CD4-positive, CD25-positive, alpha-beta regulatory T cell (primary cell): Measurements from ENCODE around the gene SRRM5. TPM values are rescaled to one million over a fixed set of nuclear protein-coding genes. Genes with fewer than 3 reads are reported as not detected.

Experiments
- ATAC-seq, 2 donors: fragments of 150-1000 bp; cut with Tn5 transposase; one replicate each; pipeline ENCODE4 v1.10.0; 2021; ENCODE audit warnings: low read depth in 2 of 2, moderate number of reproducible peaks in 2 of 2, moderate library complexity in 1 of 2
- DNase-seq, 3 donors: peaks; one replicate each; pipeline versions ENCODE4 v3.0.0 to v3.0.0-alpha.2; 2012 to 2022; ENCODE audit warnings: mixed read lengths in 1 of 3
- H3K27ac ChIP-seq: one replicate; pipeline ENCODE4 v1.7.0; 2013; ENCODE audit warnings: mild to moderate bottlenecking, low read length; ENCODE audit not compliant: insufficient read depth, poor library complexity, severe bottlenecking
- H3K27me3 ChIP-seq: one replicate; pipeline ENCODE4 v1.7.0; 2013; ENCODE audit warnings: low read length; ENCODE audit not compliant: control insufficient read depth, insufficient read depth
- H3K36me3 ChIP-seq: one replicate; pipeline ENCODE4 v1.7.0; 2013; ENCODE audit warnings: mild to moderate bottlenecking, low read length, moderate library complexity; ENCODE audit not compliant: control insufficient read depth, insufficient read depth
- H3K4me1 ChIP-seq: 2 replicates; pipeline ENCODE4 v1.7.0; 2013; ENCODE audit warnings: mild to moderate bottlenecking, low read length; ENCODE audit not compliant: insufficient read depth, control insufficient read depth, poor library complexity, severe bottlenecking
- H3K4me3 ChIP-seq: one replicate; pipeline ENCODE4 v1.7.0; 2013; ENCODE audit warnings: low read depth, mild to moderate bottlenecking, low read length, moderate library complexity
- H3K9me3 ChIP-seq, 2 experiments: 1 replicate in 1 of 2; 2 replicates in 1 of 2; pipeline ENCODE4 v1.7.0; 2013; ENCODE audit warnings: low read length in 2 of 2, mild to moderate bottlenecking in 1 of 2, moderate library complexity in 1 of 2; ENCODE audit not compliant: control insufficient read depth in 2 of 2
- H3K27ac Mint-ChIP-seq, 3 donors: one replicate each; pipeline ENCODE4 v1.8.0; 2020 to 2022; ENCODE audit warnings: mild to moderate bottlenecking in 3 of 3, mixed read lengths in 3 of 3, moderate library complexity in 2 of 3
- H3K27me3 Mint-ChIP-seq: one replicate; pipeline ENCODE4 v1.8.0; 2022; ENCODE audit warnings: mild to moderate bottlenecking, mixed read lengths
- H3K36me3 Mint-ChIP-seq: one replicate; pipeline ENCODE4 v1.8.0; 2020; ENCODE audit warnings: mixed read lengths
- H3K4me1 Mint-ChIP-seq, 4 donors: one replicate each; pipeline ENCODE4 v1.8.0; 2020 to 2022; ENCODE audit warnings: mixed read lengths in 4 of 4, mild to moderate bottlenecking in 1 of 4
- H3K4me3 Mint-ChIP-seq, 4 donors: one replicate each; pipeline ENCODE4 v1.8.0; 2020 to 2022; ENCODE audit warnings: mild to moderate bottlenecking in 4 of 4, mixed read lengths in 4 of 4, moderate library complexity in 3 of 4
- H3K9me3 Mint-ChIP-seq, 7 donors: one replicate each; pipeline ENCODE4 v1.8.0; 2020 to 2022; ENCODE audit warnings: mixed read lengths in 7 of 7, mild to moderate bottlenecking in 3 of 7, moderate library complexity in 2 of 7
- polyA plus RNA-seq, 4 donors: library from polyadenylated mRNA; unstranded; fragments of 300-500 nt; fragmentation: Illumina TruSeq; gene quantifications; one replicate each; pipeline ENCODE4 v1.2.3, GENCODE V29; 2021
- total RNA-seq: library from RNA; stranded (reverse); gene quantifications from one replicate; pipeline ENCODE4 v1.2.3, GENCODE V29; 2022

The SRRM5 gene
- total and polyA plus RNA-seq, 5 donors from 2014 or later = 0.42 to 1.1 (median 0.64) TPM

DNA sequence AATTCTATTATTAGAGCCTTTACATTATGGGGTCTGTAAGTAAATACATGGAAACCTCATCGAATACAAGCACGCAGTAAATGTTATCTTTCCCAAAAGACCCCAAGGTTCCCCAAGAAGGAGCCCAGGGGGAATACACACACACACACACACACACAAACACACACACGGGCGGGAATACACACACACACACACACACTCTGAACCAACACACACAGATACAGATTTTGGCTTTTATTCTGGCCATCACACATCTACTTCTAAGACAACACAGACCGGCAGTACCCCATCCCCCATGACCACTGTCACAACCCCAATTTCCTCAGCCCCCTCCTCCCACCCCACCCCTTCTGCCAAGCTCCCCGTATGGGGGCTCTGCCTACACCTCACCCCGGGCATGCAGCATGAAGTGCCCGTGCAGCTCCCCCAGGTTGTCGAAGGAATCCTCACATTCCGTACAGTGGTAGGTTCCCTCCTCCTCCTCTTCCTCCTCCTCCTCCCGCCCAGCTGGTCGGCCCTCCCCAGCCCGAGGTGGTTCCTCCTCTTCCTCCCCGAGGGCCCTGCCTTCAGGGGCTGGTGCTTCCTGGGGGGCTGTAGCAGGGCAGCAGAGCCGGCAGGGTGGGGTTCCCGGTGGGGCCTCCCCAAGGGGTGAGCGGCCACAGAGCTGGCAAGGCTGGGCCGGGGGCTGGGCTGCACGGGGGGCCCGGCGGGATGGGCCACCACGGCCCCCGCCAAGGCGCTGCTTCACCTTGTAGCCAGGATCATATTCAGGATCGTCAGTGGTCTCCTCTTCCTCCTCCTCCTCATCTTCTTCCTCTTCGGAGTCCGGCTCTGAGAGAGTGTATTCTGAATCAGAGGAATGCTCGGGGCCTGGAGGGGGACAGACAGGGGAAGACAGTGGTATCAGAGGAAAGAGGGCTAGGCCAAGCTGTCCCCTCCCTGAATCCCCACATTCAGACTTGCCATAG is 4.4 kb upstream of the SRRM5 start:
- H3K27ac ChIP-seq = no peak overlapping the region
- no peaks in the 10 kb centered on the region for H3K27me3 Mint-ChIP-seq
- no peak for ATAC-seq
- DNase-seq = no peak
- no peak overlapping the region for H3K4me3 ChIP-seq
- H3K4me1 ChIP-seq = no peaks in the 10 kb centered on the region
- no peak overlapping the region for H3K27ac Mint-ChIP-seq
- no peak overlapping the region for H3K4me3 Mint-ChIP-seq
- H3K9me3 ChIP-seq = no peaks in the 10 kb centered on the region
- H3K36me3 Mint-ChIP-seq = peaks cover 14% of the 10 kb centered on the region
- peaks cover 5 to 15% (median 9%) of the 10 kb centered on the region in 4 donors for H3K4me1 Mint-ChIP-seq
- no peaks in the 10 kb centered on the region for H3K9me3 Mint-ChIP-seq
- peaks cover 17% of the 10 kb centered on the region for H3K36me3 ChIP-seq
- no peaks in the 10 kb centered on the region for H3K27me3 ChIP-seq

- H3K9me3 Mint-ChIP-seq = no peaks in the 10 kb centered on the region
- DNase-seq (no peak), ATAC-seq (no peak)
- H3K4me3 Mint-ChIP-seq = no peak overlapping the region
- peaks cover 8 to 19% (median 15%) of the 10 kb centered on the region in 4 donors for H3K4me1 Mint-ChIP-seq
- peaks cover 17% of the 10 kb centered on the region for H3K36me3 Mint-ChIP-seq
- Histone ChIP-seq H3K36me3 (peaks cover 25% of the 10 kb centered on the region), H3K27ac (no peak overlapping the region), H3K4me3 (no peak overlapping the region), H3K27me3 (no peaks in the 10 kb centered on the region), H3K9me3 (no peaks in the 10 kb centered on the region), H3K4me1 (no peaks in the 10 kb centered on the region)
- H3K27me3 Mint-ChIP-seq = no peaks in the 10 kb centered on the region
- peak overlapping the region in 1 of 3 donors; percentile 62 for H3K27ac Mint-ChIP-seq
Measured at GRCh38 chr19:43609872-43610271, 2.0 kb upstream of the SRRM5 start.

- peaks cover 25% of the 10 kb centered on the region for H3K36me3 ChIP-seq
- ATAC-seq (no peak), DNase-seq (no peak)
- Mint-ChIP-seq H3K27ac (peak overlapping the region in 2 of 3 donors; percentile 62 to 76), H3K4me1 (peaks cover 8 to 20% (median 16%) of the 10 kb centered on the region in 4 donors), H3K27me3 (no peaks in the 10 kb centered on the region), H3K9me3 (no peaks in the 10 kb centered on the region), H3K4me3 (no peak overlapping the region), H3K36me3 (peaks cover 17% of the 10 kb centered on the region)
- H3K9me3 ChIP-seq = no peaks in the 10 kb centered on the region
- no peak overlapping the region for H3K27ac ChIP-seq
- no peaks in the 10 kb centered on the region for H3K4me1 ChIP-seq
- no peak overlapping the region for H3K4me3 ChIP-seq
- H3K27me3 ChIP-seq = no peaks in the 10 kb centered on the region
Measured at GRCh38 chr19:43610493-43610892, 1.4 kb upstream of the SRRM5 start.

GRCh38 chr19:43612374-43612773 is 486 bp downstream of the SRRM5 start:
- H3K4me1 ChIP-seq = no peaks in the 10 kb centered on the region
- H3K4me3 ChIP-seq = no peak overlapping the region
- peaks cover 25% of the 10 kb centered on the region for H3K36me3 ChIP-seq
- no peaks in the 10 kb centered on the region for H3K27me3 ChIP-seq
- no peak for ATAC-seq
- no peak overlapping the region for H3K27ac ChIP-seq
- H3K9me3 ChIP-seq = no peaks in the 10 kb centered on the region
- Mint-ChIP-seq H3K27me3 (no peaks in the 10 kb centered on the region), H3K9me3 (no peaks in the 10 kb centered on the region), H3K4me3 (no peak overlapping the region), H3K4me1 (peaks cover 8 to 33% (median 23%) of the 10 kb centered on the region in 4 donors), H3K36me3 (peaks cover 17% of the 10 kb centered on the region), H3K27ac (peak overlapping the region in 1 of 3 donors; percentile 9)
- DNase-seq = no peak

DNA sequence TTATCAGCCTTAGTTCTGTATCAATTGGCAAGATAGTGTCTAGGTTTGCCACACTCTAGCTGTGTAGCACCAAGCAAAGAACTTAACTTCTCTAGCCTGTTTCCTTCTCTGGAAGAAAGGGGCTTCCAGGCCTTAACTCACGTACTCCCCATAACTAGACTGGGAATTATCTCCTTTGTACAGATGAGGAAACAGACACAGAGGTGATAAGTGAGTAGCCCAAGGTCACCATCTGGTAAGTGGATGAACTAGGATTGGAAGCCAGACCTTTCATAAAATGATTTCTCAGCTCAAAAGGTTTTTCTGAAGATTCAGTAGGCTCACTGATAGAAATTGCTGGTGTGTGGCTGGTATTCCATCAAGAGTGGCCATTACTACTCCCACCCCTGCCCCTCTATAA is 4.4 kb downstream of the SRRM5 start:
- no peak for DNase-seq
- H3K4me3 ChIP-seq = no peak overlapping the region
- H3K9me3 ChIP-seq = no peaks in the 10 kb centered on the region
- H3K9me3 Mint-ChIP-seq = no peaks in the 10 kb centered on the region
- peaks cover 23% of the 10 kb centered on the region for H3K36me3 ChIP-seq
- no peaks in the 10 kb centered on the region for H3K27me3 Mint-ChIP-seq
- peak overlapping the region in 1 of 3 donors; percentile 35 for H3K27ac Mint-ChIP-seq
- peak overlapping the region in 1 of 4 donors; percentile 51 for H3K4me3 Mint-ChIP-seq
- no peak for ATAC-seq
- peaks cover 18% of the 10 kb centered on the region for H3K4me1 ChIP-seq
- H3K27ac ChIP-seq = no peak overlapping the region
- no peaks in the 10 kb centered on the region for H3K27me3 ChIP-seq
- H3K4me1 Mint-ChIP-seq = peaks cover 13 to 46% (median 28%) of the 10 kb centered on the region in 4 donors
- H3K36me3 Mint-ChIP-seq = peaks cover 11% of the 10 kb centered on the region

DNA sequence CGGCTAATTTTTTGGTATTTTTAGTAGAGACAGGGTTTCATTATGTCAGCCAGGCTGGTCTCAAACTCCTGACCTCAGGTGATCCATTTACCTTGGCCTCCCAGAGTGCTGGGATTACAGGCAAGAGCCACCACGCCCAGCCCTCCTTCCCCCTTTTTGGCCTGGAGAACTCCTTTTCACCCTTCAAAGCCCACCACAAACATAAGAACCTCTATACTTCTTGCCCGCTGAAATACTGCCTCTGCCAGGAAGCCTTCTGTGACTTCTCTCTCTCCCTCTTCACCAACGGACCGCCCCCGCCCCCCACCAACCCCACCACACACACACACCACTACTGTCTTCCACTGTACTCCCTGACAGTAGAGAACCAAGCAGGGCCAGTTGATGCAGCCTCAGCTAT is 5.1 kb downstream of the SRRM5 start:
- Histone ChIP-seq H3K27me3 (no peaks in the 10 kb centered on the region), H3K9me3 (no peaks in the 10 kb centered on the region), H3K36me3 (peaks cover 19% of the 10 kb centered on the region), H3K27ac (no peak overlapping the region), H3K4me1 (peaks cover 18% of the 10 kb centered on the region), H3K4me3 (no peak overlapping the region)
- DNase-seq = no peak
- peak overlapping the region in 1 of 3 donors; percentile 35 for H3K27ac Mint-ChIP-seq
- H3K27me3 Mint-ChIP-seq = no peaks in the 10 kb centered on the region
- peak overlapping the region in 3 of 4 donors; percentile 51 to 64 (median 55) for H3K4me3 Mint-ChIP-seq
- H3K9me3 Mint-ChIP-seq = no peaks in the 10 kb centered on the region
- H3K36me3 Mint-ChIP-seq = peaks cover 9% of the 10 kb centered on the region
- H3K4me1 Mint-ChIP-seq = peaks cover 15 to 44% (median 27%) of the 10 kb centered on the region in 4 donors
- no peak for ATAC-seq

DNA sequence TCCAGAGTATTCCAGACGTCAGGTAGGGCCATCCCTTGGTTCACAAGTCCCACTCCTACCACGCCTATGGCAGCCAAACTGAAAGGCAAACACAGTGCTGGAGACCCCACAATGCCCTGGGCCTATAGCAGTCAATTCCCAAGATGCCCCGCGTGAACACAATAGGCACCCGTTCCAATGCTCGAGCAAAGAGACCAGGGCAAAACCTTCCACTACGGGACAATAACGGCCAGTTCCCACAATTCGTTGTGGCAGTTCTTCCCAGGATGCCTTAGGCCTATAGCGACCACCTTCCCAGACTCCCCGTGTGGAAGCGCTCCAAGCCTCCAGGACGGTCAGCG is 7.0 kb downstream of the SRRM5 start:
- Histone ChIP-seq H3K4me1 (peaks cover 18% of the 10 kb centered on the region), H3K4me3 (peak overlapping the region; percentile 90), H3K27ac (peak overlapping the region; percentile 84), H3K27me3 (no peaks in the 10 kb centered on the region), H3K36me3 (peaks cover 3% of the 10 kb centered on the region), H3K9me3 (no peaks in the 10 kb centered on the region)
- Mint-ChIP-seq H3K9me3 (no peaks in the 10 kb centered on the region), H3K36me3 (peaks cover 4% of the 10 kb centered on the region), H3K4me1 (peaks cover 10 to 43% (median 26%) of the 10 kb centered on the region in 4 donors), H3K4me3 (peak overlapping the region; percentile 91 to 98 (median 98)), H3K27me3 (no peaks in the 10 kb centered on the region), H3K27ac (peak overlapping the region; percentile 85 to 98 (median 96))
- DNase-seq (peak in 1 of 3 donors; percentile 76), ATAC-seq (no peak)
